GM21528 (cell line): ENCODE measurements around the gene DYDC1.
"Not testable (repeated sequence)": the region's sequence is repeated elsewhere in the genome, so short reads cannot be mapped to it uniquely, and the experiment has no call there.

ENCODE experiments used
- ATAC-seq: cut with Tn5 transposase; IDR thresholded peaks from one replicate; pipeline ENCODE4 v1.9.1; 2021; ENCODE audit warnings: mild to moderate bottlenecking, moderate library complexity; ENCODE audit not compliant: unreplicated experiment, low FRiP score

Gene DYDC1

GRCh38 chr10:80344912-80345311, 11.6 kb downstream of the DYDC1 start:
- ATAC-seq, result no peak

- no peak for ATAC-seq
Observed at GRCh38 chr10:80344276-80344675, 12.3 kb downstream of the DYDC1 start.

DNA sequence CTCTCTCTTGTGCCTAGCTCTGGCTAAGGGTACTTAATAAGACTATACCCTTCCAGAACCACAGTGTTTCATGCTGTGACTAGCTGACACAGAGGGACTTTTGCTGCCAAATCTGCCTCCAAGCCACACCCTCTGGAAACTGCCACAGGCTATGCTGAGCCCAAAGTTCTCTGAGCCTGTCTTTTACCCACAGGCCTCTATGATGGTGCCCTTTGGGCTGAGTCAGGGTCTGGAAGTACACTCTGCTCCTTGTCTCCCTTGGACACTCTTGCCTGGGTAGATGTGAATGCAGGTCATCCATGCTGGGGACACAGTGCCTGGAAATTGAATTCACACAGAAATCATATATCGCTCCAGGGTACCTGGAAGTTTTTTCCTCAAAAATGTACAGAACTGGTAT, 22.6 kb downstream of the DYDC1 start:
- ATAC-seq, result no peak

DNA sequence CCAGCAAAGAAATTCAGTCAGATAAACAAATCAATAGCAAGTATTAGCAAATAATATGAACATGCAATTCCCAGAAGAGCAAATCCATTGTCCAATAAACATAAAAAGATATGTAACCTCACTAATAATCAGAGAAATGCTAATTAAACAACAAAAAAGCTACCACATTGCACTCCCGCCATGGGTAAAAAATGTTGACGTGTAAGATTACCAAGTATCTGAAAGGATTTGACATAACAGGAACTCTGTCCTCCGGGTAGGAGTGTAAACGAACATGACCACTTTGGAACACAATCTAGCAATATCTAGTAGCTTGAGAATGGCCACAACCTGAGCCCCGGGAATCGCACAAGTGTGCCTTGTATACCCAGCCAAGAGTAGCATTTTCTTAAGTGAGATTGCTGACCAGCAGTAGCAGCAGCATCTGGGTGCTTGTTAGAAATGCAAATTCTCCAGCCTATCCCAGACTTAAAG, 31.6 kb downstream of the DYDC1 start:
- ATAC-seq, result no peak

DNA sequence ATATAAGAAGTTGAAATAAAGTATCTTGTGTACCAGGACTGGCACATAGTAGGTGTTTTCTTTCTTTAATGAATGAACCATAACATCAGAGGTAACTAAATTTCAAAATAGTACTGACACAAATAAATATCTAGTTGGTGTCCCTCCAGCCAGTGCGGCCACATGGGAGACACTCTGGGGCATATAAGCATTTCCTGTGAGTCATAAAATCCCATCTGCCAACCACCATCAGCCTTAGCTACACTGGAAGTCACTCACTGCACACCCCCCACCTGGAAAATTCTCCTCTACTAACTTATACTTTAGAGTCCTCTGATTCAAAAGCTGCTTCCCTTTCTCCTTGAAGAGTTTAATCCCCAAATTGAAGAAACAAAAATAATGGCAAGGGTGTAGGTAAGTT, 32.5 kb downstream of the DYDC1 start:
- no peak for ATAC-seq

- ATAC-seq, result no peak
Observed at GRCh38 chr10:80323311-80323710, 33.2 kb downstream of the DYDC1 start.

- ATAC-seq, result no peak
Observed at GRCh38 chr10:80322711-80323110, 33.8 kb downstream of the DYDC1 start.

DNA sequence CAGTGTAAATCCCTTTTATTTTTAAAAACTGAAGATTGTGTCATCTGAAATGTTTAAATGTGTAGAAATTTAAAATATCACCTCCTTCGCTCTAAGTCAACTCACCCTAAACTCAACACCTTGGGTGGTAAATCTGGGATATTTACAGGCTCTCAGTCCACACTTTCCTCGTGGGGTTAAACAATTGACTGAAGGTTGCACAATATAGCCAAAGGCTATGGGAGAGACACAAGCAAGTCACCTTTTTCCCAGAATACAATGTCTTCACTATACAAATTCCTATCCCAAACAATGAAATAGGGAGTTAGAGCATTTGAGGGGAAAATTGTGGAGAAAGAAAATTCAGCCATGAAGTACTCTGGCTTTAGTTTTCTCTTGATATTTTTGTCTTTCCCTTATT, 34.4 kb downstream of the DYDC1 start:
- ATAC-seq, result no peak

DNA sequence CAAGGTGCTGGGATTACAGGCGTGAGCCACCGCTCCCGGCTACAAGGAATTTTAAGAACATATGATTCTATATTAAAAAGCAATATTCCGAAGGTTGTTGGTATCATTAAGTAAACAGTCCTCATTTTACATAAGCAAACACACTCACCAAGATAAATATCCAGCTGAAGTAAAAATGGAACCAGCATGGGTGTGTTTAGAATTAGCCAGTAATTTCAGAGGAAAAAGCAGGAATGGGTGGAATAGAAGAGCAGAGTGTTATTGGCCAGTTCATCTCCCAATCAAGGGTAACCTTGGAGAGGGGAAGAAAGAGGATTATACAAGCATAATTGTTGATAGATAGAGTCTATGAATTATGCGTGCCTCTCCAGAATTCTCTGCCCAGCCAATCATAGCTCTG, 35.4 kb downstream of the DYDC1 start:
- no peak for ATAC-seq

DNA sequence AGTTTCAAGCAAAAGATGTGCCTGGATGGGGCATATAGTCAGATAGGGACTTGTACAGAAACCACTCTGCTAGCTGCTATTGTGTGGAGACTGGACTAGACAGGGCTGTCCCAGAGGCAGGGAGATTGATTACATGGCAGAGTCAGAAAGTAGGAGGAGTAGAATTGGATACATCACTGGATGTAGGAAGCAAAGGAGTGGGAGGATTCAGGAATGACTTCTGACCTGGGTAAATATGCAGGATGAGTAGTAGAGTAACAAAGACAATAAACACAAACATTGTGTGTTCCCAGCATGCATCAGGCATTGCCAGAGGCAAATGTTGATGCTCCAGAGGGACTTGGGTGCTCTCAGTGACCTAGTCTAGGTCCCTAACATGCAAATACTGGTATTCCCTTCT, 36.2 kb downstream of the DYDC1 start:
- ATAC-seq, result no peak

GRCh38 chr10:80319725-80320290, 36.7 kb downstream of the DYDC1 start:
- no peak for ATAC-seq

GRCh38 chr10:80319318-80319717, 37.2 kb downstream of the DYDC1 start:
- ATAC-seq, result no peak

DNA sequence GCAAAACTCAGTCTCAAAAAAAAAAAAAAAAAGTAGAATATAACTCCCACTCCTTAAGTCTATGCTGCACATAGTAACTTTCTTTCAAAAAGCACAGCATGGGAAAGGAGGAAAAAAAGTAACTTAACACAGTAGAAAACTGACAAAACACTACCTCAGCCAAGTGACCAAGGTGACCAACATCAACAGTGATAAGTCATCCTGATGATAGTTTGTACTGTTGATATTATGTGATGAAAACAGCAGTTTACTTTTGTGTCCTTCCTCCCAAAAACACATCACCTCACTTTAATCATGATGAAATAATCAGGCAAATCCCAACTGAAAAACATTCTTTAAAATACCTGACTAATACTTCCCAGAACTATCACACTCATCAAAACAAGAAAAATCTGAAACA, 37.8 kb downstream of the DYDC1 start:
- no peak for ATAC-seq

- ATAC-seq, result no peak
Observed at GRCh38 chr10:80315391-80315790, 41.2 kb downstream of the DYDC1 start.

- ATAC-seq, result no peak
Observed at GRCh38 chr10:80313523-80313922, 43.0 kb downstream of the DYDC1 start.

DNA sequence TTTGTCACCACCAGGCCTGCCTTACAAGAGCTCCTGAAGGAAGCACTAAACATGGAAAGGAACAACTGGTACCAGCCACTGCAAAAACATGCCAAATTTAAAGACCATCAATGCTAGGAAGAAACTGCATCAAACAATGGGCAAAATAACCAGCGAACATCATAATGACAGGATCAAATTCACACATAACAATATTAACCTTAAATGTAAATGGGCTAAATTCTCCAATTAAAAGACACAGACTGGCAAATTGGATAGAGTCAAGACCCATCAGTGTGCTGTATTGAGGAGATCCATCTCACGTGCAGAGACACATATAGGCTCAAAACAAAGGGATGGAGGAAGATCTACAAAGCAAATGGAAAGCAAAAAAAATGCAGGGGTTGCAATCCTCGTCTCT, 50.6 kb downstream of the DYDC1 start:
- ATAC-seq, result not testable (repeated sequence)

GRCh38 chr10:80296942-80297341, 59.6 kb downstream of the DYDC1 start:
- ATAC-seq, result no peak

- ATAC-seq, result no peak
Observed at GRCh38 chr10:80292607-80293239, 63.8 kb downstream of the DYDC1 start.

DNA sequence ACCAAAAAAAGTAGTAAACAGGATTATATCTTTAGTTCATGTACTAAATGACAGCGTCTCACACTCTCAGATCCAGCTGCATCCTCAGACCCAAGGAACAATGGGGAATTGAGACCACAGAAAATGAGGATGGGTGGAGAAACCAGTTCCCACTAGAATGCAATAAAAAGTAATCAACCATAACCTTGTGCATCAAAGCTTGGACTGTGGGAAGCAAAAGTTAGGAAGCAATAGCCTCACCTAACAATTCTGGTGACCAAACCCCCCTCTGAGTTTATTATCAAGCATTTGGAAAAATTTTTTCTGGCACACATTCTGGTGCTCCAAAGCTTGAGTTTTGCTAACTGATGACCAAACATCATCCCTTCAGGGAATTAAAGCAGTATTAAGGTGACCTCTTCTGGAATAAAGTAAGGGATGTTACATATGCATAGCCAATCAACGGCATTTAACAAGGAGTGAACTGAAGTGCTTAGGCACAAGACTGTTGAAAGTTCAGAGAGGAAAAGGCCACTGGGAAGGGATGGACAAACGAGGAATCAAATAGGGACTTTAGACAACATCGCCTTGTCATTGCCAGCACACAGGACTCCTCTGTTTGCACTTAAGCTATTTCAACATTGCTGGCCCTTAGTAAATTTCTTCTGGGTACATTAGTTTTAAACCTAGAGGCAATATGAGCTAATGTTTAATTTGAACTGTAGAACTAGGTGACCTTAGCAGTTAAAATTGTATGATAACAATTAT, 65.9 kb downstream of the DYDC1 start:
- ATAC-seq, result no peak

DNA sequence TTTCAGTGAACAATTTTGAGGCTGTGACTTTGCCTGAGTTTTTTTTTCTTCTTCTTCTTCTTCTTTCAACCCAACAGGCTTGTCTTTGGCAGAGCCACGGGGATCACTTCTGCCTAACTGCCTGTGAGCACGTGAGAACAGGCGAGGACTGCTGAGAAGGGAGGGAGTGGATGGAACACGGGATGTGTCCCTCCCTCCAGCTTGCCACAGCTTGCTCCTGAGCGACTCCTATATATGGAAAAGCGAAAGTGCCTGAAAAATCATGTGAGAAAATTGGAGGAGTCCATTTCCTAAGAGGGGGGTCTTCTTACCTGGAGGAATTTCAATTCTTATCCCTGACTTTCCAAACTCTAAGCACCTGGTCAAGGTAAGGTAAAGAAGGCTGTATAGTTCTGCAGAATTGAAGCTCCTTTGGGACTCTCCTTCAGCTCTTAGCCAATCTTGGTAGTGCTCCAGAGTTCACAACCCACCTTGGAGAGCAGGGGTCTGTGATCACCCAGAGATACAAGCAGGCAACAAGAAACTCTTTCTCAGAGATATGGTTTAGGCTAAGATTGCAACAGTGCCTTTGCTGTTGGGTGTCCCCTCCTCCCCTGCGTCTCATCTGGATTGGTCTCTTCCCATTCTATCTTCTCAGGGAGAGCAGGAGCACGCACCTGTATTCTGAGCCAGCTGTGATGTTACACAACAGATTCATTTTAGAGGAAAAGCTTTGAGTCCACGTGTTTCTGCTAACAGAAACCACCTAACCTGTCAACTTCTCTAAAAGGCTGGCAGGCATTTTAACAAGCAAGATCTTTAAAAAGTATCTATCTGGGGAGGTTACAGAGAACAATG, 66.9 kb downstream of the DYDC1 start, which contains the start of gene MAT1A:
Gene MAT1A (minus strand): TSS at position 208 of the 837 bp plus-strand sequence. CDS start 235 bp downstream, outside the sequence.
- no peak for ATAC-seq

DNA sequence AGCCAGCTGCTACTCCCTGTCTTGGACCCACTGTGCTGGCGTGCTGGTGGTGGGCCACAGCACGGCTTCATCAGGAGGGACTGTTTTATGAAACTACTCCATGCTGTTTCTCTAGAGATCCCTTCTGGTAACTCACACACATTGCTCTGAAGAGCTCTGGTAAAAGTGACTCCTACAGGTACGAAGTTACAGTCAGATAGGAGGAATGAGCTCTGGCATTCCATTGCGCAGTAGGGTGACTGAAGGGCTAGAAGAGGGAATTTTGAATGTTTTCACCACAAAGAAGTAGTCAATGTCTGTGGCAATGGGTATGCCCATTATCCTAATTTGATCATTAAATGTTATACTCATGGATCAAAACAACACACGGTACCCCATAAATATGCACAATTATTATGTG, 67.7 kb downstream of the DYDC1 start:
- no peak for ATAC-seq
